GM12891 (cell line): Measurements from ENCODE around the gene STARD13.

Source experiments
- POLR2A ChIP-seq: IDR thresholded peaks from 2 replicates; pipeline ENCODE4 v1.6.1; 2011; ENCODE audit warnings: low read depth, low read length, control low read depth
- POLR2AphosphoS5 ChIP-seq: IDR thresholded peaks from 2 replicates; pipeline ENCODE4 v1.6.1; 2011; ENCODE audit warnings: low read depth, low read length, control low read depth
- SPI1 ChIP-seq: IDR thresholded peaks from 2 replicates; pipeline ENCODE4 v1.6.1; 2011; ENCODE audit warnings: low read depth, low read length, control low read depth
- TAF1 ChIP-seq: IDR thresholded peaks from 2 replicates; pipeline ENCODE4 v1.6.1; 2011; ENCODE audit warnings: low read depth, low read length, control low read depth

DNA sequence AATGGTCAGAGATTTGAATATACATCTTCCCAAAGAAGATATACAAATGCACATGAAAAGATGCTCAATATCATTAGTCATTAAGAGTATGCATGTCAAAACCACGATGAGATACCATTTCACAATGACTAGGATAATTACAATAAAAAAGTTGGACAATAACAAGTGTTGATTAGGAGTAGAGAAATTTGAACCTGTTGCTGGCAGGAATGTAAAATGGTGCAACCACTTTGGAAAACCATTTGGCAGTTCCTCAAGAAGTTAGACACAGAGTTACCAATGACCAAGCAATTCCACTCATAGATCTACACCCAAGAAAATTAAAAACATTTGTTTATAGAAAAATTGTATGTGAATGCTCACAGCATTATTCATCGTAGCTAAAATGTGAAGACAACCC, 33.2 kb upstream of the STARD13 start:
- no peak for TF ChIP-seq POLR2A
- TF ChIP-seq TAF1 = no peak
- TF ChIP-seq SPI1 = no peak
- no peak for TF ChIP-seq POLR2AphosphoS5
